ENCODE results near the gene CDH2.

Gene CDH2

GRCh38 chr18:28167835-28168349 lies 9.0 kb downstream of the CDH2 start:
- DNase-seq = no peak

- no peak for DNase-seq
Observed at GRCh38 chr18:28164771-28165483, 12.0 kb downstream of the CDH2 start.

DNA sequence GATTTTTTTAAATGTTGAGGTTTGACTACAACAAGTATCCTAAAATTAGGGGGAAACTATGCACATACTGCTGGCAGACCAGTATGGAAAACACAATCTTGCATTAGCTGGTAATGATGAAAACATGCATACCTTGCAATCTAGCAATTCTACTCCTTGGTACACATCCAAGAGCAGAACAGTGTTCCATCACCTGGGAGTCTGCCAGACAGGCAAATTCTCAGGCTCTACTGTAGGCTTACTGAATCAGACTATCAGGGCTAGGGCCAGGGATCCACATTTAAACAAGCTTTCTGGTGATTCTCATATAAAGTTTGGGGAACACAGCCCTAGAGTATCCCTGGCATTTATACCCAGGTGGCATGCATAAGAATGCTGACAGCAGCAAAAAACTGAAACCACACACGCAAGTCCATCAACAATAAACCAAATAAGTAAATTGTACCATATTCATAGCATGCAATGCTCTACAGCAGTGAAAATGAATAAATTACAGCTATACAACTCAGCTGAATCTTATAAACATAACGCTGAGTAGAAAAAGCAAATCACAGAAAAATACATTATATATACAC lies 13.6 kb downstream of the CDH2 start:
- no peak for DNase-seq

DNA sequence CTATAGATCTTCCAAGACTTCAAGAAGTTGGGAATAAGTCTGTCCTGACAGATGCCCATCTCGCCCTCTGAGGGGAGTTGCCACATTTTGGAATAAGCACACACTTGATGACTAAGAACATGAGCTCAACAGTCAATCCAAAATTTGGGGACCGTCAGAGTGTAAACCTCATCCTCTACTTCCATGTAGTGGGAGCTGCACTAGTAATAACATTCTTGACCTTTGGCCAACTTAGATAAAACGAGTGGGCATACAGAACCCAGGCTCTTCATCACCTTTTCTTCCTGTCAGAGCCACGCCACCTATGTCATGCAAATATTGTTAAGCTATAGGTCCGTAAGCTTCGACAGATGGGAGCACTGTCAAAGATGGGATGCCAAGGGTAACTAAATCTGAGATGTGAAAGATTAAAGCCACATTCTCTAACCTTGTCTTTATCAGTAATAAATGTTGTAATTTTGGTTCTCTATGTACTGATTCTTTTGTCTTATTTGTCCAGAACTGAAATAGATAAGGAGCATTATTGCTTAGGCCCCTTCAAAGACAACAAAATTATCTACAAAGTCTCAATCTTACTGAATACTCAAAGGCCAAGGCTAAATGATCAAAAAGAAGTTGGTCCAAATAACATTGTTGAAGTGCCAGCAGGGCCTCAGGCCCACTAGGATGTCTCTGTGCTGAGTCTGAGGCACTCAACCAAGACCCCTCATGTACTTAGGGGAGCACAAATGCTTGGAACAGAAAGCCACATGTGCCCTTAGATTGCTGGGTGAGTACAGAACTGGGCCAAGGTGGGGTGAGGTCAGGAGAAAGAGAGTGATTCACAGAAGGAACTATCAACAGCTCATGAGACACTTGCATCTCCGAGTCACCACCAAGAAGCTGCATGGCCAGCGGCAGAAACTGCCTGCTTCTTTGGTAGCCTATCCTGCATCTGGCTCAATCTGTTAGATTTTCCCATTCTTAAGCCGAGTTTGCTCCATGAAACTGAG lies 15.0 kb downstream of the CDH2 start:
- no peak for DNase-seq

DNA sequence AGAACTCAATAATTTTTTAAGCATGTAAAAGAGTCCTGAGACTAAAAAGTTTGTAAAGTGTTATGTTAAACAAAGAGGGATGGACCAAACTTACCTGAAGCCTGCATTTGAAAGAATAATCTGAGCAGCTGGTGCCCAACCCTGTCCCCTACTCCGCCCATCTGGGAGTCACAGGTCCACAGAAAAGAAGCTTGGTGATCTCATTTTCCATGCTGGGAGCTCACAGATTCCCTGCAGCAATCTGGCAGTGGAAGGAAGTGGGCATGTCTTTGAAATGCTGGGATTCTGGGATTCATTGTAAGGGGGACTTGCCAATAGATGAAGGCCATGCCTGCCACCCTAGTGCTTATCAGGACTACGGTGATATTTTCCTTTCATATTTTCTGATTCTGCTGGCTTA lies 17.9 kb downstream of the CDH2 start:
- no peak for DNase-seq

DNA sequence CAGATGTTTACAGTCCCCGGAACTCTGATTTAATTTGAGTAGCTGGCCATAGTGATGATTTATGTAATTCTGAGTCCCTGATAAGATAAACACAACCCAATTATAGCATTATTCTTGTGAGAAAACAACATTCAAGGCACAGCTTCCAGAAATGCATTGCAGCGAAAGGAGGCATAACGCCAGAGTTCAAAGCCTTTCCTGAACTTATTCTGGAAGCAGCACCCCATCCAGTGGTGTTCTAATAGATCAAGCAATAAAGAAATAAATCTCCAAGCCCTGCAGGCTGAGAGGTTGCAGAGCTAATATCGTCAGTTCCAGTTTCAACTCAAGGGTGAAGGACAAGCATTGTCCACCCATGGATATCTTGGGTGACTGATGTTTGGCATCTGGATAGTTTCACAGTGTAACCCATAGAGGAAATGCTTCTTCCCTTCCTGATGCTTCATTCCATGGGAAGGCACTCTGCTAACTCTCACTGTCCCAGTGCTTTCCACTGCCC lies 18.8 kb downstream of the CDH2 start:
- DNase-seq = no peak

DNA sequence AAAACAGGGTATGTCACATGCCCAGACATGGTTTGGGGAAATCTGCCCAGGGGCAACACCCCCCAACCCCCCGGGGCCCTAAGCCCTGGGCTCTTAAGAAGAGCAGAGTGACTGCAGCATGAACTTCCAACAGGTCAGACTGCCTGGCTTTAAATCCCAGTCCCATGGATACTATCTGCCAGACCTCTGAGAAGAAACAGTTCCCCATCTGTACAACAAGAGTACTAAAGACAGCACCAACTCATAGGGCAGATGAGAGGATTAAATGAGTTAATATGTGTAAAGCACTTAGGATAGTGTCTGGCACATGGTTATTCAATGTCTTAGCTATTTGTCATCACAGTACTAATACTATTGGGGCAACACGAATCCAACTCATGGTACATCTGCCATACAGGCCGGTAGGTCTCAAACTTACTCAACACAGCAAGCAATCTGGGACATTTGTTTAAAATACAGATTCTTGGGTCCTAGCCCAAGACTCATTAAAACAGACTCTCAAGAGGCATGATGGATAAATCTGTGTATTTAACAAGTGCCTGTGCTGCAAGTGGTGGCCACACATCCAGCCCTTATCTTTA lies 23.4 kb downstream of the CDH2 start:
- no peak for DNase-seq

DNA sequence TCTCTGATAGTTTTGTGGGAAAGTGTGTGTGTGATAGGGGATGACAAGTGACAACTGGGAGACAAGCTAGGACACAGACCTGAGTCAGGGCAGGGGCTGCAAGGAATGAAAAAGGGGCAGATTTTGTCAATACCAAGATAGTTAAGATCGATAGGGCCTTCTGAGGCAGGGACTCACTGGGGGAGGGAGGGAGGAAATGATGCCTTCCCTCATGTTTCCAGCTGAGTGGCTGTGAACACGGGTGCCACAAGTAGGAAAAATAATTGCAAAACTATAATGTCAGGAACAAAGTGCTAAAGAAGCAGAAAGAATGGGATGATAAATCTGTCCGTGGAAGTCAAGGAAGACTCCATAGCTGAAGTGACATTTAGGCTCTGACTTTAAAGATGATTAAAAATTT lies 24.2 kb downstream of the CDH2 start:
- no peak for DNase-seq

GRCh38 chr18:28152354-28152753 lies 24.6 kb downstream of the CDH2 start:
- no peak for DNase-seq

DNA sequence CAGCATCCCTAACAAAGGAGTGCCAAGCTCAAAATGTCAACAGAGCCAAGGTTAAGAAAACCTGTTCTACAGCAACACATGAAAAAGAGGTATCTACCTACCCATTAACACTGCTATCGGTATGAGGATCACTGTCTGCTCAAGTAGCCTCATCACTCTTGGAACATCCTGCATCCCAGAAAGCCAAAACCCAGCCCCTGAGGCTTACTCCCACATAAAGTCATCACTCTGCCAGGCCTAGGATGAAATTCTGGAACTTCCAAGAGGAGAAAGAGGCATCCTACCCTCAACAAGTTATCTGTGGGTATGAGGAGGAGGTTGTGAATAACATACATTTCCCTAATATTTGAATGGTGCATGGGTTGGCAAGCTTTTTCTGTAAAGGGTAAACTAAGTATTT lies 25.5 kb downstream of the CDH2 start:
- no peak for DNase-seq

DNA sequence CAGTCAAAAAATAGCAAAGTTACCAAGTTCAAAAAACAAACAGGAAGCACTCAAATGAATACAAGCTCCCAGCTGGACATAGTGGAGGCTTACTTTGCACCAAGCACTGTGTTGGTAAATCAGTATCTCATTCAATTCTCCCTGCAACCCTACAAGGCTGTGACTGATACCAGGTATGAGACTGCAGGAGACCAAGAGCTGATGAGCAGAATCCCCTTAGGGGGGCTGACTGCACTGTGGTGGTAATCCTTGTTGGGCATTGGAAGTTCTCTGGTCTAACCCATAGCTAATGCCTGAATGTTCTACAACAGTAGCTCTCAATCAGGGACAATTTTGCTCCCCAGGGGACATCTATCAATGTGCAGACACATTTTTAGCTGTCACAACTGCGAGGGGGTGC lies 26.0 kb downstream of the CDH2 start:
- no peak for DNase-seq

DNA sequence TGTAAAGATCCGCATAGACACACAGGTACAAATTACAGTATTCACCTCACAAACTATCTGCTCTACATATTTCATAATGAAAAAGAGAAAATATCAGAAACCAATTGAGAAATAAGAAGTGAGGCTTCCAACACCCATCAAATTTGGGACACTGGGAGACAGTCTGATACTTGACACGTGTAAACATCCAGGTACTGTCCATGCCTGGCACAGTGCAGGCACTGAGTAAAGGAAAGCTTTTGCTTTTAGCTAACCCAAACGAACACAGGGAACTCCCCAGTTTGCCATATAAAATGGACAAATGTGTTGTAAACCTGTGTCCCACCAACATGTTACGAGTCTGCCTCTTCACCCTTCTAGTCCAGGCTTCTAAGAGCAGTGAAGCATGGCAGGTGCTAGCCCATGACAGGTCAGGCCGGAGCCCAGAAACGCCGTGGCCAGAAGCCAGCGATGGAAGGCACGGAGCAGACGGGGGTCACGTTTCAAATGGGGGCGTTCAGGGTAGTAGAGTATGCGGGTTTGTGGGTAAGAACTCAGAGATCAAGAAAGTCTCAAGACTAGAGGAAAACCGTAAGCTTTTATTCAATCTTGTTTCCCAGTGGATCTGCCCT lies 27.0 kb downstream of the CDH2 start:
- no peak for DNase-seq

GRCh38 chr18:28147674-28148171 lies 29.2 kb downstream of the CDH2 start:
- DNase-seq = peak; percentile 7

DNA sequence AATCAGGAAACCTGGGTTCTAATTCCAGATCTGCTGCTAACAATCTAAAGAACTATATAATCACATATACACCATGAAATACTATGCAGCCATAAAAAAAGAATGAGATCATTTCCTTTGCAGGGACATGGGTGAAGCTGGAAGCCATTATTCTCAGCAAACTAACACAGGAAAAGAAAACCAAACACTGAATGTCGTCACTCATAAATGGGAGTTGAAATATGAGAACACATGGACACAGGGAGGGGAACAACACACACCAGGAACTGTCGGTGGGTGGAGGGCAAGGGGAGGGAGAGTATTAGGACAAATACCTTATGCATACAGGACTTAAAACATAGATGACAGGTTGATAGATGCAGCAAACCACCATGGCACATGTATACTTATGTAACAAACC lies 33.2 kb downstream of the CDH2 start:
- no peak for DNase-seq

- no peak for DNase-seq
Observed at GRCh38 chr18:28138816-28139215, 38.1 kb downstream of the CDH2 start.

DNA sequence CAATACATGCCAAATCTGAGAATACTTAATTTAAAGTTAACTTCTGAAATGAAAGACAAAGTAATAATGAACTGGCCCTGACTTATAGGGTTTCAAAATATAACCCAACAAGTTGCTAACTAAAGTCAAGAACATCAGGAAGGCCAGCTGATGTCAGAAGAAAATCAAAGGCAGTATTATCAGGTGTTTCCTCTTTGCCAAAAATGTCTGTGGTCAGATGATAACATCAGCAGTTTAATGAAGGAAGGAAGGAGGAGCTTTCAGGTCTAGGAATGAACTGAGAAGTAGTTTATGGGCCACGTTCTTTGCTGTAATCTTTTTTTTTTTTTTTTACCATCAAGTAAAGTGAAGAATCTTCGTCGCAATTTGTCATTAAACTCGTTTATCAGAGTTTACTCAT lies 40.9 kb downstream of the CDH2 start:
- no peak for DNase-seq

GRCh38 chr18:28134774-28135173 lies 42.2 kb downstream of the CDH2 start:
- DNase-seq = no peak

DNA sequence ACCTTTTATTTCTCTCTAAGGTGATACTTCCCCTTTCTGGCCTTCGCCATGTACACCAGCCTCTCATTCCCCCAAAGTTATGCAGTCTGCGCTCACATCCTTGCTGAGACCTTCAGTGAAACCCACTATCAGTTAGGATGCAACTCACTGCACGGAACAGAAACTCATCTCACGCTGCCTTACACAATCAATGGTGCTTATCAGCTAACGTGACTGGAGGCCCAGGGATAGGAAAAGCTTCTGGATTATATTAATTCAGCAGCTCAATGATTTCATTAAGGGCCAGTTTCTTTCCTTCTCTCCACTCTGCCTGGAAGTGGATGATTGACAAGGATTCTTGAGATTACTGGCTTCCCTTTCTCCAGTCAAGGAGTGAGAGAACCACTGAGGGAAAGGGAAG lies 44.8 kb downstream of the CDH2 start:
- DNase-seq = no peak

- DNase-seq = no peak
Observed at GRCh38 chr18:28128659-28128980, 48.3 kb downstream of the CDH2 start.

DNA sequence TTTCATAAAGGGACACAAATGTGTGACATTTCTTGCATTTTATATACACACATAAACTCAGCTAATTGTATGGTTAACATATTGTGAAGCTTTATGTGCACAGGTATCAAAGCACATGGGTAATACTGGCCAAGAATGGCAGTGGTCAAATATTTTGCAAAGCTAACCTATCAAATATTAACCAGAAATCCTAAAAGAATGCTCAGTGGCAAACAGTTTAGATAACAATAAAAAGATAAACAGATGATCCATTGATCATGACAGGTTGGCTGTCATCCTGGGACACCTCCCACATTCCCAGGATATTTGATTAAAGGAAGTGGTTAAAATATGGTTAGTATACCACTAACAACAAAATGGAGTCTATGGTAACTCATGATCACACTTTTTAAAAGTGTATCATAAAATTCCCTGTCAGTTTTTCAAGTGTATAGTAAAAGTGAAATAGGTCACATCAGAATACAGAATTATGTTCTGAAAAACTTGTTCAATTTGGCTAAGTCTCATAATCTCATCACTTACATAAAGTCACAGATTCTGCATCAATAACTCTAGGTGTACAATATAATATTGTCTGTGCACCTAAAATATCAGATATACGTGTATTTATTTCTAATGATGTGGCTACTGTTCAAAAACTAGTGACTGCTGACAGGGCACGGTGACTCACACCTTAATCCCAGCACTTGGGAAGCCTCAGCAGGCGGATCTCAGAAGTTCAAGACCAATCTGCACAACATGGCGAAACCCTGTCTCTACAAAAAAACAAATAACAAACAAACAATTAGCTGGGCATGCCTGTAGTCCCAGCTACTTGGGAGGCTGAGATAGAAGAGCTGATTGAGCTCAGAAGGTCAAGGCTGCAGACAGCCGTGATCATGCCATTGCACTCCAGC lies 48.9 kb downstream of the CDH2 start:
- no peak for DNase-seq

DNA sequence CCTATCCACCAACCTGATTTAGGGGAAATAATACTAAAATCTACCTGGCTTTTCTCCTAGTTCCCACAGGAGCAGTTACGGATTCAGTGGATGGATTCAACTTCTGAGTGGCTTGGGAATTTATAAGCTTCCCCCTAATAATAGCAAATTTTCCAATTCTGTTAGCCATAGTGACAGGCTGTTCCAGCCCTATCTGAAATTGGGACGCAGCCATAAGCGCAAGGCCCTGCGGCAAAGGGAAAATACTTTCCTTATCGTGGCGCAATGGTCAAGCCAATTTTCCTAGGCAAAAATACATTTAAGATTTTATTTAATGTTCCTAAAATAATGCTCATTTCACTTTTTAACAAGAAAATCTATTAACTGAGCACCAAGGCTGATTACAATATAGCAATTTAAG lies 49.7 kb downstream of the CDH2 start:
- DNase-seq = no peak

DNA sequence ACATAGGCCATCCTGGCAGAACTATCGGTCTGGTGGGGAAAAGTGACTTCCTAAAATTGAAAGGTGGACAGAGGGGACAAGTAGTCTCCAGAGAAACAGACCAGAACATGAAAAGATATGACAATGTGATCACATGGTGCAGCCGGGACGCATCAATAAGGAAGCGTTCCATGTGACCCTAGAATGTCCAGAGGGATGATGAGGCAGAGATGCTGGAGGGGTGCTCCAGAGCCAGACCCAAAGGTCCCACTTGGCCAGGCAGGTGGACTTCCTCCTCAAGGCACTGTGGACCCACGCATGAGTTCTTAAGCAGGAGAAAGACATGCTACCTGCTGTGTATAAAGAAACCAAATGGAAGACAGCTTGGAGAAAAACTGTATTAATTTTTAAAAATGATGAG lies 50.2 kb downstream of the CDH2 start:
- no peak for DNase-seq
